ENCODE results near the gene EIF3I.

DNA sequence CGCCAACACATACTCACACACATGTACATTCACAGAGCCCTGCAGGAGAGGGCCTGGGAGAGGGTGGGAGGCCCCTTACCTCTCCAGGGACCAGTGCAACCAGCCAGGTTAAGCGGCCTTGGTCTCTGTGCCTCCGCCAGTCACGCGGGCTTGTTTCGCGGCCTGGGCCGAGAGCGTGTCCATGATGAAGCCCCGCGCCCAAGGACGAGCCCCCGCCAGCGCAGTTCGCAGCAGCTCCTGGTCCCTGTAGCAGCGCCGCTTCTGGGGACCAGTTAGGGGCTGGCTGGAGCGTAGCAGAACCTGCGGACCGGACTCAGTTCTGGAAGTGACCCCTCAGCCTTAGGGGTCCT lies 17.6 kb downstream of the EIF3I start:
- TF ChIP-seq FOXM1 (IDR thresholded peaks at IDR 0.05; ENCODE audit: low read depth, low read length), result no peak
- no peak for TF ChIP-seq TAF1 (IDR thresholded peaks at IDR 0.05; ENCODE audit: borderline replicate concordance, low read depth, low read length)
- no peak for TF ChIP-seq CREB1 (IDR thresholded peaks at IDR 0.05; ENCODE audit: low read depth)
- no peak for TF ChIP-seq SMC3 (IDR thresholded peaks at IDR 0.05; ENCODE audit: borderline replicate concordance, low read length)
- TF ChIP-seq POLR2A (IDR thresholded peaks at IDR 0.05; ENCODE audit: low read depth, low read length), result no peak
- TF ChIP-seq POLR2AphosphoS5 (IDR thresholded peaks at IDR 0.05; ENCODE audit: low read length), result no peak
- TF ChIP-seq MXI1 (IDR thresholded peaks at IDR 0.05; ENCODE audit: low read depth, low read length), result no peak
- TF ChIP-seq, protein P1, sequence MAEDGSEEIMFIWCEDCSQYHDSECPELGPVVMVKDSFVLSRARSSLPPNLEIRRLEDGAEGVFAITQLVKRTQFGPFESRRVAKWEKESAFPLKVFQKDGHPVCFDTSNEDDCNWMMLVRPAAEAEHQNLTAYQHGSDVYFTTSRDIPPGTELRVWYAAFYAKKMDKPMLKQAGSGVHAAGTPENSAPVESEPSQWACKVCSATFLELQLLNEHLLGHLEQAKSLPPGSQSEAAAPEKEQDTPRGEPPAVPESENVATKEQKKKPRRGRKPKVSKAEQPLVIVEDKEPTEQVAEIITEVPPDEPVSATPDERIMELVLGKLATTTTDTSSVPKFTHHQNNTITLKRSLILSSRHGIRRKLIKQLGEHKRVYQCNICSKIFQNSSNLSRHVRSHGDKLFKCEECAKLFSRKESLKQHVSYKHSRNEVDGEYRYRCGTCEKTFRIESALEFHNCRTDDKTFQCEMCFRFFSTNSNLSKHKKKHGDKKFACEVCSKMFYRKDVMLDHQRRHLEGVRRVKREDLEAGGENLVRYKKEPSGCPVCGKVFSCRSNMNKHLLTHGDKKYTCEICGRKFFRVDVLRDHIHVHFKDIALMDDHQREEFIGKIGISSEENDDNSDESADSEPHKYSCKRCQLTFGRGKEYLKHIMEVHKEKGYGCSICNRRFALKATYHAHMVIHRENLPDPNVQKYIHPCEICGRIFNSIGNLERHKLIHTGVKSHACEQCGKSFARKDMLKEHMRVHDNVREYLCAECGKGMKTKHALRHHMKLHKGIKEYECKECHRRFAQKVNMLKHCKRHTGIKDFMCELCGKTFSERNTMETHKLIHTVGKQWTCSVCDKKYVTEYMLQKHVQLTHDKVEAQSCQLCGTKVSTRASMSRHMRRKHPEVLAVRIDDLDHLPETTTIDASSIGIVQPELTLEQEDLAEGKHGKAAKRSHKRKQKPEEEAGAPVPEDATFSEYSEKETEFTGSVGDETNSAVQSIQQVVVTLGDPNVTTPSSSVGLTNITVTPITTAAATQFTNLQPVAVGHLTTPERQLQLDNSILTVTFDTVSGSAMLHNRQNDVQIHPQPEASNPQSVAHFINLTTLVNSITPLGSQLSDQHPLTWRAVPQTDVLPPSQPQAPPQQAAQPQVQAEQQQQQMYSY (CRISPR knock-in tag; IDR thresholded peaks at IDR 0.05), result no peak
- TF ChIP-seq DPF2 (IDR thresholded peaks at IDR 0.05), result no peak
- TF ChIP-seq, protein P2, sequence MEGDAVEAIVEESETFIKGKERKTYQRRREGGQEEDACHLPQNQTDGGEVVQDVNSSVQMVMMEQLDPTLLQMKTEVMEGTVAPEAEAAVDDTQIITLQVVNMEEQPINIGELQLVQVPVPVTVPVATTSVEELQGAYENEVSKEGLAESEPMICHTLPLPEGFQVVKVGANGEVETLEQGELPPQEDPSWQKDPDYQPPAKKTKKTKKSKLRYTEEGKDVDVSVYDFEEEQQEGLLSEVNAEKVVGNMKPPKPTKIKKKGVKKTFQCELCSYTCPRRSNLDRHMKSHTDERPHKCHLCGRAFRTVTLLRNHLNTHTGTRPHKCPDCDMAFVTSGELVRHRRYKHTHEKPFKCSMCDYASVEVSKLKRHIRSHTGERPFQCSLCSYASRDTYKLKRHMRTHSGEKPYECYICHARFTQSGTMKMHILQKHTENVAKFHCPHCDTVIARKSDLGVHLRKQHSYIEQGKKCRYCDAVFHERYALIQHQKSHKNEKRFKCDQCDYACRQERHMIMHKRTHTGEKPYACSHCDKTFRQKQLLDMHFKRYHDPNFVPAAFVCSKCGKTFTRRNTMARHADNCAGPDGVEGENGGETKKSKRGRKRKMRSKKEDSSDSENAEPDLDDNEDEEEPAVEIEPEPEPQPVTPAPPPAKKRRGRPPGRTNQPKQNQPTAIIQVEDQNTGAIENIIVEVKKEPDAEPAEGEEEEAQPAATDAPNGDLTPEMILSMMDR (IDR thresholded peaks at IDR 0.05 in 2 of 3, conservative IDR thresholded peaks at IDR 0.05 in 1 of 3; ENCODE audit: control insufficient read depth in 2 of 3, extremely low read depth in 1 of 3, insufficient read depth in 1 of 3, low read depth in 3 of 3, low read length in 3 of 3), result no peak
- TF ChIP-seq ZNF274 (IDR thresholded peaks at IDR 0.05; ENCODE audit: insufficient read depth, insufficient read length), result no peak
- TF ChIP-seq, protein P3, sequence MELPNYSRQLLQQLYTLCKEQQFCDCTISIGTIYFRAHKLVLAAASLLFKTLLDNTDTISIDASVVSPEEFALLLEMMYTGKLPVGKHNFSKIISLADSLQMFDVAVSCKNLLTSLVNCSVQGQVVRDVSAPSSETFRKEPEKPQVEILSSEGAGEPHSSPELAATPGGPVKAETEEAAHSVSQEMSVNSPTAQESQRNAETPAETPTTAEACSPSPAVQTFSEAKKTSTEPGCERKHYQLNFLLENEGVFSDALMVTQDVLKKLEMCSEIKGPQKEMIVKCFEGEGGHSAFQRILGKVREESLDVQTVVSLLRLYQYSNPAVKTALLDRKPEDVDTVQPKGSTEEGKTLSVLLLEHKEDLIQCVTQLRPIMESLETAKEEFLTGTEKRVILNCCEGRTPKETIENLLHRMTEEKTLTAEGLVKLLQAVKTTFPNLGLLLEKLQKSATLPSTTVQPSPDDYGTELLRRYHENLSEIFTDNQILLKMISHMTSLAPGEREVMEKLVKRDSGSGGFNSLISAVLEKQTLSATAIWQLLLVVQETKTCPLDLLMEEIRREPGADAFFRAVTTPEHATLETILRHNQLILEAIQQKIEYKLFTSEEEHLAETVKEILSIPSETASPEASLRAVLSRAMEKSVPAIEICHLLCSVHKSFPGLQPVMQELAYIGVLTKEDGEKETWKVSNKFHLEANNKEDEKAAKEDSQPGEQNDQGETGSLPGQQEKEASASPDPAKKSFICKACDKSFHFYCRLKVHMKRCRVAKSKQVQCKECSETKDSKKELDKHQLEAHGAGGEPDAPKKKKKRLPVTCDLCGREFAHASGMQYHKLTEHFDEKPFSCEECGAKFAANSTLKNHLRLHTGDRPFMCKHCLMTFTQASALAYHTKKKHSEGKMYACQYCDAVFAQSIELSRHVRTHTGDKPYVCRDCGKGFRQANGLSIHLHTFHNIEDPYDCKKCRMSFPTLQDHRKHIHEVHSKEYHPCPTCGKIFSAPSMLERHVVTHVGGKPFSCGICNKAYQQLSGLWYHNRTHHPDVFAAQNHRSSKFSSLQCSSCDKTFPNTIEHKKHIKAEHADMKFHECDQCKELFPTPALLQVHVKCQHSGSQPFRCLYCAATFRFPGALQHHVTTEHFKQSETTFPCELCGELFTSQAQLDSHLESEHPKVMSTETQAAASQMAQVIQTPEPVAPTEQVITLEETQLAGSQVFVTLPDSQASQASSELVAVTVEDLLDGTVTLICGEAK (IDR thresholded peaks at IDR 0.05; ENCODE audit: borderline replicate concordance), result no peak

Data from GM12878 (cell line).